ENCODE data around the gene TRPM1.

Gene TRPM1

GRCh38 chr15:31081588-31082250 is 19.8 kb downstream of the TRPM1 start:
- no peak for DNase-seq

- DNase-seq, result no peak
Measured at GRCh38 chr15:31081056-31081455, 20.5 kb downstream of the TRPM1 start.

- DNase-seq, result no peak
Measured at GRCh38 chr15:31080591-31081014, 20.9 kb downstream of the TRPM1 start.

GRCh38 chr15:31079519-31079918 is 22.0 kb downstream of the TRPM1 start:
- no peak for DNase-seq

GRCh38 chr15:31078471-31078870 is 23.1 kb downstream of the TRPM1 start:
- no peak for DNase-seq

- DNase-seq, result no peak
Measured at GRCh38 chr15:31077941-31078340, 23.6 kb downstream of the TRPM1 start.

- DNase-seq, result no peak
Measured at GRCh38 chr15:31077181-31077580, 24.3 kb downstream of the TRPM1 start.

- no peak for DNase-seq
Measured at GRCh38 chr15:31074321-31074720, 27.2 kb downstream of the TRPM1 start.

GRCh38 chr15:31070867-31071266 is 30.7 kb downstream of the TRPM1 start:
- DNase-seq, result no peak

- DNase-seq, result no peak
Measured at GRCh38 chr15:31069360-31070000, 32.0 kb downstream of the TRPM1 start.

- DNase-seq, result no peak
Measured at GRCh38 chr15:31067890-31068603, 33.5 kb downstream of the TRPM1 start.

- DNase-seq, result no peak
Measured at GRCh38 chr15:31065824-31066223, 35.7 kb downstream of the TRPM1 start.

- no peak for DNase-seq
Measured at GRCh38 chr15:31062911-31063310, 38.6 kb downstream of the TRPM1 start.

- no peak for DNase-seq
Measured at GRCh38 chr15:31062310-31062847, 39.1 kb downstream of the TRPM1 start.

GRCh38 chr15:31060429-31061140 is 40.9 kb downstream of the TRPM1 start:
- DNase-seq, result no peak

GRCh38 chr15:31058236-31058962 is 43.1 kb downstream of the TRPM1 start:
- DNase-seq, result no peak

GRCh38 chr15:31051496-31052080 is 49.9 kb downstream of the TRPM1 start:
- no peak for DNase-seq

GRCh38 chr15:31050953-31051352 is 50.6 kb downstream of the TRPM1 start:
- DNase-seq, result no peak

- DNase-seq, result no peak
Measured at GRCh38 chr15:31049682-31050615, 51.6 kb downstream of the TRPM1 start.

- no peak for DNase-seq
Measured at GRCh38 chr15:31049111-31049510, 52.4 kb downstream of the TRPM1 start.

- no peak for DNase-seq
Measured at GRCh38 chr15:31047437-31047836, 54.1 kb downstream of the TRPM1 start.

All from NK-92 treated with Interleukin-12 subunit alpha and Interleukin-12 subunit beta, amount 100 ng/mL, for 24 hours (cell line).